GM12892 (cell line): ENCODE data around the gene ACY1.

Experiments used
- POLR2A ChIP-seq: IDR thresholded peaks from 2 replicates; pipeline ENCODE4 v1.6.1; 2011; ENCODE audit warnings: low read depth, low read length, control low read depth
- TAF1 ChIP-seq: IDR thresholded peaks from 2 replicates; pipeline ENCODE4 v1.6.1; 2011; ENCODE audit warnings: low read depth, mild to moderate bottlenecking, control low read depth, low read length, borderline replicate concordance

- TF ChIP-seq POLR2A, result no peak
- no peak for TF ChIP-seq TAF1
These were observed 5.7 kb upstream of the ACY1 start for GRCh38 chr3:51977446-51978142.
